Type B pancreatic cell (in vitro differentiated cells): ENCODE measurements around the gene CHAD. TPM values are rescaled to one million over a fixed set of nuclear protein-coding genes. Genes with fewer than 3 reads are reported as not detected.

Experiments
- DNase-seq: peaks from one replicate; pipeline ENCODE4 v3.0.0; 2021; ENCODE audit warnings: mixed read lengths; ENCODE audit not compliant: unreplicated experiment; ENCODE audit errors: extremely low spot score
- H3K27ac Mint-ChIP-seq: 2 replicates; pipeline ENCODE4 v1.8.0; 2021; ENCODE audit warnings: mild to moderate bottlenecking, mixed read lengths
- H3K27me3 Mint-ChIP-seq: 2 replicates; pipeline ENCODE4 v1.8.0; 2021; ENCODE audit warnings: mixed read lengths
- H3K36me3 Mint-ChIP-seq: 2 replicates; pipeline ENCODE4 v1.8.0; 2021; ENCODE audit warnings: mixed read lengths
- H3K4me1 Mint-ChIP-seq: one replicate; pipeline ENCODE4 v1.8.0; 2021; ENCODE audit warnings: mixed read lengths; ENCODE audit not compliant: unreplicated experiment
- H3K4me3 Mint-ChIP-seq: 2 replicates; pipeline ENCODE4 v1.8.0; 2021; ENCODE audit warnings: mild to moderate bottlenecking, mixed read lengths
- H3K9me3 Mint-ChIP-seq: 2 replicates; pipeline ENCODE4 v1.8.0; 2021; ENCODE audit warnings: mixed read lengths
- total RNA-seq: library from RNA; stranded (reverse); gene quantifications from 2 replicates; pipeline ENCODE4 v1.2.1, GENCODE V29; 2021; ENCODE audit warnings: low replicate concordance
- TF ChIP-seq, protein P1 (sequence below): fragments of 200-600 bp; sonication (generic); conservative IDR thresholded peaks from 2 replicates; pipeline ENCODE4 v1.5.0; 2021; ENCODE audit warnings: antibody characterized with exemption, mild to moderate bottlenecking

The CHAD gene
- total RNA-seq, 1 donor from 2014 or later: not detected

DNA sequence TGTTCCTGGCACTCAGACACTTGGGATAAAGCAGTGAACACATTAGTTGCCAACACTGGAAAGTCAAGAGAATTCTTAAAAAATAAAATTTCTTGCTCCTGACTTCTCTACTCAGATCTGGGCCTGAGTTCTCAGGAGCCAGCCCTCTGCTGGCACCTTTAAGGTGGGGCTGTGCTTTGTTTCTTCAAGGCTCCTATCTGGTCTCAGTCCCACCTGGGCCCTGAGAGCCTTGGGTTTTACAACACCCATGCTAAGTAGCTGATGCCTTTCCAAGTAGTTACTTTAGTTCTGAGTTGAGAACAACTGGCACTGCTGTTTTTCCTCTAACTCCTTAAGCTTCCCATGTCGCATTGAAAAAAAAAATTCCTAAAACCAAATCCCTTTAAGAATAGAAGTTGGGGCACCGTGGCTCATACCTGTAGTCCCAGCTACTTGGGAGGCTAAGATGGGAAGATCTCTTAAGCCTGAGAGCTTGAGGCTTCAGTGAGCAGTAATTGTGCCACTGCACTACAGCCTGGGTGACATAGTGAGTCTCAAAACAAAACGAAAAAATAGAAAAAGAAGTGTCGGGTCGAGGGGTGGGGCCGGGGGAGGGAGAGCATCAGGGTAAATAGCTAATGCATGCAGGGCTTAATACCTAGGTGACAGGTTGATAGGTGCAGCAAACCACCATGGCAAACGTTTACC, 16.6 kb downstream of the CHAD start:
- Mint-ChIP-seq H3K4me1 (peaks cover 7% of the 10 kb centered on the region), H3K27me3 (no peaks in the 10 kb centered on the region), H3K36me3 (peaks cover 12% of the 10 kb centered on the region), H3K27ac (peak overlapping the region; percentile 58), H3K9me3 (peaks cover 4% of the 10 kb centered on the region), H3K4me3 (no peak overlapping the region)
- TF ChIP-seq, protein P1, sequence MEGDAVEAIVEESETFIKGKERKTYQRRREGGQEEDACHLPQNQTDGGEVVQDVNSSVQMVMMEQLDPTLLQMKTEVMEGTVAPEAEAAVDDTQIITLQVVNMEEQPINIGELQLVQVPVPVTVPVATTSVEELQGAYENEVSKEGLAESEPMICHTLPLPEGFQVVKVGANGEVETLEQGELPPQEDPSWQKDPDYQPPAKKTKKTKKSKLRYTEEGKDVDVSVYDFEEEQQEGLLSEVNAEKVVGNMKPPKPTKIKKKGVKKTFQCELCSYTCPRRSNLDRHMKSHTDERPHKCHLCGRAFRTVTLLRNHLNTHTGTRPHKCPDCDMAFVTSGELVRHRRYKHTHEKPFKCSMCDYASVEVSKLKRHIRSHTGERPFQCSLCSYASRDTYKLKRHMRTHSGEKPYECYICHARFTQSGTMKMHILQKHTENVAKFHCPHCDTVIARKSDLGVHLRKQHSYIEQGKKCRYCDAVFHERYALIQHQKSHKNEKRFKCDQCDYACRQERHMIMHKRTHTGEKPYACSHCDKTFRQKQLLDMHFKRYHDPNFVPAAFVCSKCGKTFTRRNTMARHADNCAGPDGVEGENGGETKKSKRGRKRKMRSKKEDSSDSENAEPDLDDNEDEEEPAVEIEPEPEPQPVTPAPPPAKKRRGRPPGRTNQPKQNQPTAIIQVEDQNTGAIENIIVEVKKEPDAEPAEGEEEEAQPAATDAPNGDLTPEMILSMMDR: no peak
- no peak for DNase-seq

DNA sequence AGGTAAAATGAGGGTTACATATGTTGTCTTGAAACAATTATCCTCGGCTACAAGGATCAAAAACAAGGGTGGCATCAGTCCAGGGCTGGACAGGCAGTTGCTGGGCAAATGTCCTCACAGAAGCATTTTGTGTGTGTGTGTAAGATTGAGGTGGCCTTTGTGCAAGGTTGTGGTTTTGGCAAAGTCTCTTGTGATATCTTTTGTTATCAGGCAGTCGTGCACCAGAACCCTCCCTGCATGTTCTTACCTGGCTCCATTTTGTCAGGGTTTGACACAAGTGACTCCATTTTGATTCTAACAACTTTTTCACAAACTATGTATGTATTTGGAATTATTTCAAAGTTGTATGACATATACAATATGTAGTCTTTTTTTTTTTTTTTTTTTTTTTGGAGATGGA, 20.0 kb downstream of the CHAD start:
- TF ChIP-seq, protein P1: no peak
- peaks cover 26% of the 10 kb centered on the region for H3K4me1 Mint-ChIP-seq
- no peaks in the 10 kb centered on the region for H3K27me3 Mint-ChIP-seq
- no peak overlapping the region for H3K27ac Mint-ChIP-seq
- H3K36me3 Mint-ChIP-seq: peaks cover 12% of the 10 kb centered on the region
- no peak for DNase-seq
- H3K4me3 Mint-ChIP-seq: no peak overlapping the region
- H3K9me3 Mint-ChIP-seq: peaks cover 4% of the 10 kb centered on the region

DNA sequence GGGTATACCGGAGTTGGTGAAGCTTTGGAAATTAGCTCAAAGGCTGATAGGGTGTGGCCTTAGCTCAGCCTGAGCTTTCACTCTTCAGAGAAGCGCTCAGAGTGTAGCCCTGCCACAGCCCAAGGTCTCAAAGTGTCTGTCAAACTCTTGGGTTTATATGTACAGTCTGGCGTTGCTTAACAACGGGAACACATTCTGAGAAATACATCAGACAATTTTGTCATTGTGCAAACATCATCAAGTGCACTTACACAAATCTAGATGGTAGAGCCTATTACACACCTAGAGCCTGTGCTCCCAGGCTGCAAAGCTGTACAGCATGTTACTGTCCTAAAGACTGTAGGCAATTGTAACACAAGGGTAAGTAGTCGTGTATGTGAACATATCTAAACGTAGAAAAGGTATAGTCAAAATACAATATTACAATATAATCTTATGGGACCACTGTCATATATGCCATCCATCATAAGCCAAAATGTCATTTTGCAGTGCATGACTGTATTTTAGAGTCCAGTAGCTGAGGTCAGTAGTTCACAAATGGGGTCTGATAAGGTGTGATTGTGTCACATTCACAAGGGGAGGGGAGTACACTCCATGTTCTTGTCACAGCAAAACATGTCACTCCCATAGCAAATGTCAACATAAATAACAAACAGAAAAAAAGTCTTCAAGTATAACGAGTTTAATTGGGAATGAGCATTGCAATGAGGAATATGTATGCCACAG, 20.6 kb downstream of the CHAD start:
- peaks cover 4% of the 10 kb centered on the region for H3K9me3 Mint-ChIP-seq
- H3K4me3 Mint-ChIP-seq: no peak overlapping the region
- peaks cover 9% of the 10 kb centered on the region for H3K36me3 Mint-ChIP-seq
- peak overlapping the region; percentile 76 for H3K27ac Mint-ChIP-seq
- DNase-seq: no peak
- peaks cover 32% of the 10 kb centered on the region for H3K4me1 Mint-ChIP-seq
- no peaks in the 10 kb centered on the region for H3K27me3 Mint-ChIP-seq
- TF ChIP-seq, protein P1: no peak

DNA sequence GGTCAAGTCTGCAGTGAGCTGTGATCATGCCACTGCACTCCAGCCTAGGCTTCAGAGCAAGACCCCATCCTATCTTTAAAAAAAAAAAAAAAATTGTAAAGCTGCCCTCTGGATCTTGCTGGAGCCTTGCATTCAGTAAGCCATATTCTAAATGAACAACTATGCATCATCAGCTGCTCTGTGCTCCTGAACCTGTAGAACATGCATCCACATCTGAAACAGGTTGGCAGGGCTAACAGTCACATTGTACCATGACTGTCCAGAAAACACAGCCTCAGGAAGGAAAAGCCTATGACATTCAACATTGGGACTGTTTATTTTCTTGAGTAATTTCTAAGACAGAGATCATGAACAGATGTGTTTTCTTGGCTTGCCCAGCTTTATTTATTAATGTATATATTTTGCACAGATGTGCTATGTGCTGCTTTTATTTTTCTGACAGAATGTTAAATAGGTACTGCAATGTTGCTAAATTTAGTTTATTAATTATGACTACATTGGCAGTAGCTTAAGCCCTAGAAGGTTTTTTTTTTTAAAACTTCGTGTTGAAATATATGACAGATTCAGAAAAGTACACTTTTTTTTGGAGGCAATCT, 22.9 kb downstream of the CHAD start:
- TF ChIP-seq, protein P1: no peak
- H3K4me1 Mint-ChIP-seq: peaks cover 35% of the 10 kb centered on the region
- H3K9me3 Mint-ChIP-seq: peaks cover 4% of the 10 kb centered on the region
- H3K27me3 Mint-ChIP-seq: no peaks in the 10 kb centered on the region
- peaks cover 9% of the 10 kb centered on the region for H3K36me3 Mint-ChIP-seq
- H3K27ac Mint-ChIP-seq: peak overlapping the region; percentile 58
- no peak overlapping the region for H3K4me3 Mint-ChIP-seq
- DNase-seq: no peak

DNA sequence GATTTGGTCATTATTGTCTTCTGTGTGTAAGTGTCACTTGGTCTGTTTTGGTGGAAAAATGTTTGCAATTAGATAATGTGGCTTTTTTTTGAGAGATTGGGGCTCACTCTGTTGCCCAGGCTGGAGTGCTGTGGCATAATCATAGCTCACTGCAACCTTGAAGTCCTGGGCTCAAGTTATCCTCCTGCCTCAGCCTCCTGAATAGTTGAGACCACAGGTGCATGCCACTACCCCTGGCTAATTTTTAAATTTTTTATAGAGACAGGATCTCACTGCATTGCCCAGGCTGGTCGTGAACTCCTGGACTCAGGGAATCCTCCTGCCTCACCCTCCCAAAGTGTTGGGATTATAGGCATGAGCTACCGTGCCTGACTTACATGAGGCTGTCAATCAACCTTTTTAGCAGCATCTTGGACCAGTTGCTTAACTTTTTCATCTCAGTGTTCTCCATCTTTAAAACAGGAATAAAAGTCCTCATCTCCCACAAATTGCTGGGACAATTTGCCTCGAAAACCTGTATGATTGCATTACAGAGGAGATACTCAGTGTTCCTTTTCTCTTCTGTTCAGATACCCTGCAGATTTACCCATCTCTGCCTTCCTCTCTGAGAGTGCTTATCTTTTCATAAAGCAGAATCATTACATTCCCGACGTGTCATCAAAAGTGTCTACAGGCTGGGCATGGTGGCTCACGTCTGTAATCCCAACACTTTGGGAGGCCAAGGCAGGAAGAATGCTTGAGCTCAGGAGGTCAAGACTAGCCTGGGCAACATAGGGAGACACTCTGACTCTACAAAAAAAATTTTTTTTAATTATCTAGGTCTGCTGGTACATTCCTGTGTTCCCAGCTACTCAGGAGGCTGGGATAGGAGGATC, 23.6 kb downstream of the CHAD start:
- H3K4me1 Mint-ChIP-seq: peaks cover 42% of the 10 kb centered on the region

More for the DNA sequence above, 23.6 kb downstream of the CHAD start:
- no peak for DNase-seq
- peaks cover 4% of the 10 kb centered on the region for H3K9me3 Mint-ChIP-seq
- H3K4me3 Mint-ChIP-seq: no peak overlapping the region
- H3K27me3 Mint-ChIP-seq: no peaks in the 10 kb centered on the region
- H3K27ac Mint-ChIP-seq: peak overlapping the region; percentile 19
- TF ChIP-seq, protein P1: no peak
- H3K36me3 Mint-ChIP-seq: peaks cover 8% of the 10 kb centered on the region
